ENCODE data around the gene ST8SIA2.

Gene ST8SIA2

DNA sequence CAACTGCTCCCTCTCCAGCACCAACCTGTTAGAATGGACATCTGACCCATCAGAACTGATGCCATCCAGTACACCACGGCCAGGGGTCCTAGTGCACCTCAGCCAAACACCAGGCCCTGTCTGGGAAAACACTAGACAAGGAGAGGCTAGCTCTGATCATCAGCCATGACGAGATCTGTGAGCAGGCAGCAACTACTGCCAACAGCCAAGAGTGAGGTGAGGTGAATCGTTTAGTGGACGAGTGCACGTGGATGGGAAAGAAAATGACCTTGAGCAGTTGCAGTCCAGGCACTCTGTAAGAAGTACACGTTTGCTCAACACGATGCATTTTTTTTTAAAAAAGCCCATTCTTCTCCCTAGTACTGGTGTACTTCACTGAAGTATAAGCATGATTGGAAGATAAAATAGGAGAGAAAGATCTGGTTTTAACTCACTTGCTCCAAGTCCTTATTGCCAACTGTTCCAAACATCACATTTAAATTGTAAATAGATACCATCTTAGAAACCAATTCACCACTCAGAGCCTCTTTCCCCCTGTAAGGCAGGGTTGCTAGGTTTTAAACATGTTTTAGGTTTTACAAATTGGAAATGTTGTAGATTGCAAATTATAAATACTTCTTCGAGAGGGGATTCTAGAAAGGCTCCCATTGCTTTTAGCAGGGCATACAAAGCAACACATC, 5.7 kb downstream of the ST8SIA2 start:
- FAIRE-seq: no peak

DNA sequence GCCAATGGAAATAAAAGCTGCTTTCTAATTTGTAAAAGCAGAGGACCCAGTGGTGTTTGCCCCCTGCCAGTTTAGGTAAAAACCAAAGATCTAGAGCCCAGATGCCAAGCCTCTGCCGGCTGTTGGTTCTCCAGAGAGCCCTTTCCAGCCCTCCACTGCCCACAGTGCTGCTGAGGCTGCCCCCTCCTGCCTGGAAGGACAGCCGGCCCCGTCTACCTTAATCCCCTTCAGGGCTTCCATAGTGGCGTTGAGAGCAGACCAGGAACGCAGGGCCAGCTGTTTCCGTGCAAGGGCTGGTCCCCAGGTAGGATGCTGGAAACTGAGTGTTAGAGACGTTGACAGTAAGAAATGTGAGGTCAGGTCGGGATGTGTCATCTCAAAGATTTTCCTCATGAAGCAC, 6.9 kb downstream of the ST8SIA2 start:
- FAIRE-seq: no peak

DNA sequence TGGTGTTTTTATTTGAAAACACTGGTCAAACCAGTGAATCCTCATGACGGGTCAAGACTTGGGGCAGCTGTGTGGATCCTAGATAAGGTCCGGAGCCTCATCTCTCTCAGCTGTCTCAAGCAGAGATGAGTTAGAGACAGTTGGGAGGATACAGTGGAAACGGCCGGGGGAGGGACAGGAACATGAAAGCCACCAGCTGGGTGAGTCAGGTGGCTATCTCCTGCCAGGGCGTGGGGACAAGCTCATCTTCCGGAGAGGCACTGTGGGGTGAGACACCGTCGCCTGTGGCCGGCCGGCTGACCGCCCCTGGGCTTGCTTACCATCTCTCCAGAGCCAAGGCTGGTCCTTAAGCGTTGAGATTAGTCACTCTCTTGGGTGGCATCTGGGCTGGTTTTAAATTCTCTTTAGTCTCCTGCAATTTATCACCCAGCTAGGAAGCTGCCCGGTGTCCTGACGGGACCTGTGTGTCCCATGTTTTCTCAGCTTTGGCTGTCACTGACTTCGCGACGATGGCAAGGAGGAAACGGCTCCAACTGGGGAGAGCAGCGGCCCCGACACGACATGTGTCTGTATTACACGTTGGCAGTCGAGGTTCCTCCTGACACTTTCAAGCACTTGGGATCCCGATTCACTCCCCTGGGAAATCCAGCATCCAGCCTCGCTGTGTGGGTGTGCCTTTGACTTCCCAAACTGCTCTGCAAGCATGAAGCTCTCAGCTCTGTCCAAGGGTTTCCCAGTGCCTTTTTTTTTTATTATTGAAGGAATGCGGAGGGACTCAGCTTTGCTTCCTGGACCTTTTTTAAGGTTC, 7.5 kb downstream of the ST8SIA2 start:
- FAIRE-seq: no peak

DNA sequence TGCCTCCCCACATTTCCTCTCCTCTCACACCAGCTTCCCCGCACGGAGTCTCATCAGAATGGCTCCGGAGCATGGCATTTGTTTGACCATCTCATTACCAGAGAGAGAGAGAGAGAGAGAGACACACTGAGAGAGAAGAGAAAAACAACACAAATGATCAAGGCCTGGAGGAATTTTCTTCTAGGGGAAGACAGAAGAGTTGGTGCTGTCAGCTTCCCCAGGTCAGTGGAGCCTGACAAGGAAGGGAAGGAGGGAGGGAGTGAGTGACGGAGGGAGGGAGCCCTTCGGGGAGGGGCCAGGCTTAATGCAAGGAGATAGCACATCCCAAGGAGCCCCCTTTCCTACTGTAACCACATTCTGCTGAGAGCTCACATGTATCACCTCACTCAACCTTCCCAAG, 9.1 kb downstream of the ST8SIA2 start:
- no peak for FAIRE-seq

DNA sequence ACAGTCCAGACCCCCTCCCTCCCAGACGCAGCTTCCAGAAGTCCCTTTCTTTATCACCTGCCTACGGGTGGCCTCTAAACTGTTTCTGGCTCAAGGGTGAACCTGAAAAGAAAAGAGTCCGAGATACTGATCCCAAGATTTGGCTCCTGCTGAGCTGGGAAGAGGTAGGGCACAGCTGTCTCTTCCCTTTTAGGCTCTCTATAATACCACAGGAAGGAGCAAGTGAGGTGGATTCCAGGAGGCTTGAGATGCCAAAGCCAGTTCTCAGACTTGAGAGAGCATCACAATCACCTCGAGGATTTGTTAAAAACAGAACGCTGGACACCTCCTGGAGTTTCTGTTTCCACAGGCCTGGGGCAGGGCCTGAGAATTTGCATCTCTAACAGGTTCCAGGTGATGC, 12.3 kb downstream of the ST8SIA2 start:
- no peak for FAIRE-seq

DNA sequence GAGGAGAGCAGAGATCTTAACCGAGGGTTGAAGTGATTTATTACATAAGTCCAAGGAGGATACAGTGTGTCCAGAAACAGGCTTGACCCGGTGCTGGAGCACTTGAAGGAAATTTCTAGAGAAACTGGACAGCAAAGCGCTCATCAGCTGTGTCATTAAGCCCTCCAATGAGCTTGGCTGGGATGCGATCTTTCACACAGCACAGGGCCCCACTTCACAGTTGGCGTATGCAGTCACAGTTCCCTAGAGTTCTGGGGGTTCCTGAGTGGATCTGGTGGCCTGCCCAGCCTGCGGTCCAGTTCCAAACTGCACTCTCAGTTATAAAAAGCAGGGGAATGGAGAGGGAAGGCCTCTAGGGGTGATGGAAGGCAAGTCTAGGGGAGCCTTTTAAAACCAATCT, 13.6 kb downstream of the ST8SIA2 start:
- no peak for FAIRE-seq

DNA sequence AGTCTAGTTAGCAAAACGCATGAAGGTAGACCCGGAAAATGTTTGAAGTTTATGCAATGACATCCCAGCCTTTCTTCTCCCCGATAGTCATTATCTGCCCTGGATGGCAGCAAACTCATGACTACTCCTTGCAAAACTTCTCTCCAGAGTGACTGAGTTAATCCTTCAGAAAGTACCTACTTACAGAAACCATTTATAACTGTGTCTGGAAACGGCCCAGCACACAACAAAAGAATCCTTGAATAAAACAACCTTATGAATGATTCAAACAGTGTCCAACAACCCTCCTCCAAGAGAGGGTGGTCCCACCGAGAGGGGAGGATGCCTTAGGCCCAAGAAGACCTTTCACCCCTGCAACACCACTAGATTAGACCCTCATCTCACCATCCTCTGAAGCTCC, 14.2 kb downstream of the ST8SIA2 start:
- no peak for FAIRE-seq

DNA sequence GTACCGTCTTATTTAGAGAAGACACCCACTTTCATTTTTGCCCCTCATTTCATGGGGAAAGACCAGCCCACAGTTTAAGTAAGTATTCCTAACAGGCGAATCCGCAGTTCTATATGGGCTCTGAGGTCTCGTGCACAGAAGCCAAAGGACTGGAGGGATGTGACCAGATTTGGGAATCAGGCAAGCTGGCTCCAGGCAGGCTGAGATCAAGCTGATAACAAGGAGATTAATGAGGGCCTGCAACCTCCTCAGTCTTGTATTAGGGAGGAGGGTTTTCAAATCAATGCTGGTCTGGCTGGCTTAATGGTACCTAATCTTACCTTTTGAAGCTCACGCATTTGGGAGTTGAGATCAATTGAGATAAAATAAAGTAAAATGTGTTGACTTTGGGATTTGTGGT, 15.3 kb downstream of the ST8SIA2 start:
- no peak for FAIRE-seq

DNA sequence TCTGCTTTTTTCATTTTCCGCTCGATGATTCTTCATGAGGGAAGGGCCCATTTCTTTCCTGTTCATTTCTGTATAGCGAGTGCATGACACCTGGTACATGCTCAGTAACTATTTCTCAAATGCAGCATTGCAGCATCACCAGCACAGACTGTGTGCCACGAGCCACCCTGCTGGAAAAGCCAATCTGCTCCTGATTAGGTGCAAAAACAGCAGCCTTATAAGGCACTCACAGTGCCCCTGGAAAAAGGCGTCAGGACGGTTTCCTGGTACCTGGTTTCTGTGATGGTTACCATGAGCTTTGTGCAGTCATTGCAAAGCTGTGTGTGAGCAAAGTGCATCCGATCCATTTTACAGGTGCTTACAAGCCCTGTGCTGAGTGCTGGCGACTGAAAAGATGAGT, 15.8 kb downstream of the ST8SIA2 start:
- no peak for FAIRE-seq

DNA sequence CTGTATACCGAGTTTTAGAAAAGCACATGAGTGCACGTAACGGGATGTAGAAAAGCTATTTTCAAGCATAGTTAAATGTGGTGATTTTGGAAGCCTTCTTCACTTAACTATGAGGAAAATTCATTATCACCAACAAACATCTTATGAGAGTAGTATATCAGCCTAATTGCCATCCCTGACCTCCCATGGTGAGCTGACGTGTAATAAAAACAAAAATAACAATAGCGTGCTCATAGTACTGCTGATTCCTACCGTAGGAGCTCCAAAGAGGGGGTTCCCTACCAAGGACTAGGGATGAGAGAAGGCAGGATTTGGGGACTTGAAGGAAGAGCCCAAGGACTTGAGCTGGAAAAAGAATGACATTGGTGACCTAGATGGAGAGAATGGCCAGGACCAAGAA, 16.9 kb downstream of the ST8SIA2 start:
- FAIRE-seq: no peak

DNA sequence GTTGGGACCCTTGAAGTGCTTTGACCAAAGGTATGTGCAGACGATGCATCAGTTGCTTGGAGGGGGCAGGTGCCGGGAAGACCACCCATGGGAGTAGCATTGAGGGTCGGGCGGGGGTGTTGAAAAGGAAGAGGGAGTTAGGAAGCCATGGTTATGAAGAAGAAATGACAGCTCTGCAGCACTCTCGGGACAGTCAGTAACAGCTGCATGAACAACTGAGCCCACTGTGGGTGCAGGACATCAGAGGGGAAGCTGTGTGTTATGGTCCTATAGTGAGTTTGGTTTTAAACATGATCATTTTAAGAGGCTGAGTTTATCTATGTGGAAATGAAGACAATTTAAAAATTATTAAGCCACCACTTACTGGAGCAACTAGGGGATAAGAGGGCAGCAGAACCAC, 17.6 kb downstream of the ST8SIA2 start:
- no peak for FAIRE-seq

DNA sequence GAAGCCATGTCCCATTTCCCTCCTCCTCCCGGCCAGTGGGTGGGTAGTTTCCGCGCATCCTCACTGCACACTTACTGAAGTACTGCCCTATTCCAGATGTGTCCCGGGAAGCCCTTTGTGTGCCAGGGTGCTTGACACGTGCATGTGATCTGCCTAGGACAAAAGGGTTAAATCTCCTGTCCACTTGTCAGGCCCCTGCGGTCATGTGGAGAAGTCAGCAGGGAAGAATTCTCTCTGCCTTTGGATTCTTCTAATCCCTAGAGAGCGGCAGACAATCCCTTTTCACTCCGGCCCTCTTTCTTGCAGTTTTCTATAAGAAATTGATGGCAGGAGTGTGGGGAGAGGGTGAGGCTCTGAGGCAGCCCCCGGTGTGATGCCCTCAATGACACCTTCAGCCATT, 19.8 kb downstream of the ST8SIA2 start:
- FAIRE-seq: no peak

DNA sequence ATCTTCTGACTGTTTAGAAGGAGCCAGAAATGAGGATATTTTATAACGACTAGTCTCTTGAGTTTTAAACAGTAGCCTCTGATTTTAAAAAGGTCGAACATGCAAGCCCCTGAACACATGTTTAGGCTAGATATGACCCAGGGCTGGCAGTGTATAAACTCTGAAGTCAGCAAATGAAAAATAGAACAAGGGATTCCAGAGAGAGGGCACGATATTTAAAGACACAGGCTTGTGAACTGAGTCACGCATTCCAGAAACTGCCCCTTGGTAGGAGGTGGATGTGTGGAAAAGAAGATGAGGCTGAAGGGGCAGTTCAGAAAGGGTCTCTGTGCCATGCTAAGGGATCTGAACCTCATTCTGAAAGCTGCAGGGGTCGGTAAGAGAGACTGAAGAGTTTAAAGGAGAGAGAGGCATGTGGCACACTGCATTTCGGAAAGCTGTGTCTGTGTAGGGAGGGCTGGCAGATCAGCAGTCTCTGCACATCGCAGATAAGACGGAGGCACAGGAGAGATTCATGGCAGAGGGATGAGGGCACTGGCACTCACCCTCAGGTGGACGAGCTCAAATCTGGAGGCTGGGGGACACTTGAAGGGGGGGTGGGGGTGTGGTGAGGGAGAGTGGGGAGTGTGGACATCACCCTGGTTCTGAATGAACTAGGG, 22.1 kb downstream of the ST8SIA2 start:
- no peak for FAIRE-seq

DNA sequence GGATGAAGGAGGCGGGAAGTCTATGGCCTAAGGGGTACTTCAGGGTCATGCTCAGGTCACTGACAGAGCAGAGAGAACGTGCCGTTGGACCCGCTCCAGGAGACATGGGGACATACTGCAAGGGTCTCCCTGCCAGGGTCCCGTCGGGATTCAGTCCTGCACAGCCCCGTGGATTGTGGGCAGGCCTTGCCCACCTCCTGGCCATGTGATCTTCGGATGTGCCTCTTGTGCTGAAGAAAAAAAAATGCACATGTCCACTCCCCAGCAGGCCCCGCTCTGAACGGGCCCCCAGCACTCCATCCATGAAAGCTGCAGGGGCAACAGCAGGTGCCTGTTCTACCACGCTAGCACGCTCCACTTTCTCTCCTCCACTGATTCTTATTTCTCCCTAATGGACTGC, 22.9 kb downstream of the ST8SIA2 start:
- no peak for FAIRE-seq

DNA sequence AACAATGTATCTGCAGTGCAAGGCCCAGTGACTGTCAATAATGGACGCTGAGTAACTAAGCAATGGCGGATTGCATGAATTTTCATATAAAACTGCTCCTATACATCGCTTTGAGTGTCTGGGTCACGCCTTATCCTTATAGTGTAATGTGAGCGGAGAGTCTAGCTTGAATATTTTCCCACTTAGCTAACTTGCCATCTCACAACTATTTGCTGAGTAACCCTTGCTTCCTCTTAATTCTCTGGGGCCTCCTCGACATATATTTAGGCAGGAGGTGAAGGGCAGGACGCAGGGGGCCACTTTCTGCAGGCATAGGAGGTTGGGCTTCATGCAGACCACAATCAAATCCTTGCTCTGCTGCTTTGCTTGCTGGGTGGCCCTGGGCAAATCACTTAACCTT, 24.0 kb downstream of the ST8SIA2 start:
- no peak for FAIRE-seq

DNA sequence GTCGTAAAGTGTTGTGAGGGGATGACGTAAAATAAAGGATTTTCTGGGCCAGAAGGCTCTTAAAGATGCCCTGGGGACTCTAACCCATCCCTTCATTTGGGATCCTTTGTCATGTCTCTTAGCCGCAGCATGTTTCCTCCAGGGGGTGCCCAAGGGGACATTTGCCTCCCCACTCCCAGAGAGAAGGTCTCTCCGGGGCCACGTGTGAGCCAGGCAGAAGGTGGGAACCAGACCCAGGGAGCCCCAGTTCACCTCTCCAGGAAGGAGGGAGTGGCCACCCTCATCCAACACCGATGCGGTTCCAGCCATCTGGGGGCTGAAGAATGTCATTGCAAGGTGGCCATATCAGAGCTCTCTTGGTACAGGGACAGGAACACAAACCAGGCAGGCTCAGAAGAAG, 25.2 kb downstream of the ST8SIA2 start:
- FAIRE-seq: no peak

DNA sequence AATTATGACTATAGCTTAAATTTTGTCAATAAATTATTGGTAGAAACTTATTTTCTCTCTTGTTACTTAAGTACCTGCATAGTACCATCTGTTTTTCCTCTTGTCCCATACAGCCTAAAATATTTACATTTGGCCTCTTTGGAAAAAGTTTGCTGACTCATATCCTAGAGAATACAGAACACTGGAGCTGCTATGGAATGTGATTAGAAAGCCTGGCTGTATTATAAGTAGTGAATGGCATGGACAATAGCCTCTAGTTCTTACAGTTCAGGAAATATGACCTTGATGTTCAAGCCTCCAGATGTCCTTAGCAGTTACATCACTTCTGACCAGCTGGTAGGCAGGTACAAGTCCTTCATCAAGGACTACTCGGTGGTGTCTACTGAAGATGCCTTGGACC, 28.3 kb downstream of the ST8SIA2 start:
- no peak for FAIRE-seq

DNA sequence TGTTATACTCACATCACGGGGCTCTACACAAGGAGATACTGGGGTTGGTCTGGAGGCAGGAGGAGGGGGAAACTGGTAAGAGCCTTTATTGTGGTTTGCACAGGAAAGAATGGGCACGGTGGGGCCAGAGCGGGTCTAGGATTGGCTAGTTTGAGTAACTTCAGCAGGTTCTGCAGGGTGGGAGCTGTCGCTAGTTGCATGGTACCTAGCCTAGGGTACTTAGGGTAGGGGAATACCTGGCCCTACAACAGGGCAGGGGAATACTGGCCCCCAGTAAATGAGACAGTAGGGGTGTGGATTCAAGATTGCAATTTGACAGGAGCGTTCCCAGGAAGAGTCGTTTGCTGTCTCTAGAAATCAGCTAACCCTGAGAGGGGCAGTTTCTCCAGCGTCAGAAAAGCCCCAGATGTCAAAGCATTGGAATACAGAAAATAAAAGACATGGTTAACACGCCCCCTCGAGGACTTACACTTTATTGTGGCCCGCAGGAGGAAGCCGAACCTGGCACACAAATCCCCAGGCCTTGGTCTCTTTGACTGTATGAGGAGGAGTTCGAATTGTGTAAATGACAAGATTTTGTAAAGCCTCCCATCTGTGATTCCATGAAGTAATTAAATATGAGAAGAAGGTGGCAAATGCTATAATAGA, 32.0 kb downstream of the ST8SIA2 start:
- FAIRE-seq: no peak

DNA sequence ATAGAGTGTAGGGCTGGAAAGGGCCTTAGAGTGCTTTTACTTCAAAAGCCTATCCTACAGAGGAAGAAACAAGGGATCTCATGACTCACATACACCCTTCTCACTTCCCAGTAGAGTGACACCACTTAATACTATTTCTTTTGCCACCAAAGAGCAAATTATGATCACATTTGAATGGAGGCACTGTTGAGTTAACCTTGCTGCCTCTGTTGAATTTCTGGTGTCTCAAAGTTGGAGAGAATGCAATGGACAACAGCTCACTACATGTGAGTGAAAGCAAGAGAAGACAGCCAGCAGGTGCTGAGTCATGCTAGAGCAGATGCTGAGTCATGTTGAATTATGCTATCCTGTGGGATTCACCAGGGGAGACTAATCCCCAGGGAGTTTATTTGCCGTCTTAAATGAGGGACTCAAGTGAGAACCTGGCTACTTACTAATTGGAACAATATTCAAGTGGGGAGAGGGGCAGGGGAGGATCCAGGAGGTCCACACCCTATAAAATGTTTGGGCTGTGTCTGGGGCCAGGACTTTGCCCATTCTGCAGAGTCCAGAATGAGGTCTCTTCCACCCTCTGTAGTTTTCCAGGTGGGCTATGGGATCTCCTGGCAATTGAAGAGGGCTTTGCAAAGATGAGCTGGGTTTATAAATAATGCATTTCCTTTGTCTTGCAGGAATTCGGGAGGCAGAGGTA, 35.8 kb downstream of the ST8SIA2 start:
- no peak for FAIRE-seq

DNA sequence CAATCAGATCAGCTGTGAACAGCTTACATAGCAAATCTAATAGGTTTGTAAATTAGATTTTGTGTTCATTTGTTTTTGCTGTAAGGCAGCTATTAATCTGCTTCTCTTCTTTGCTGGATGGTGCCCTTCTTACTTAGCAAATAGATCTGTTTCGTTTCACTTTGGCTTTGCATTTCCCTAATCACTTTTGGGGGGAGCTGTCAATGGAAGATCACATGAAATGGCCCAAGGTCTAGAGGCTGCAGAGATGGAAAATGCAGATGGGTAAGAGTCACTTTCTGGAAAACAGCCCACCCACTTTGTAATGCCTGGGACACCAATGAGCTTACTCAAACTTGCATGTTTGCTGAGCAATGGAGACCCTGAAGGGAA, 36.4 kb downstream of the ST8SIA2 start:
- no peak for FAIRE-seq

DNA sequence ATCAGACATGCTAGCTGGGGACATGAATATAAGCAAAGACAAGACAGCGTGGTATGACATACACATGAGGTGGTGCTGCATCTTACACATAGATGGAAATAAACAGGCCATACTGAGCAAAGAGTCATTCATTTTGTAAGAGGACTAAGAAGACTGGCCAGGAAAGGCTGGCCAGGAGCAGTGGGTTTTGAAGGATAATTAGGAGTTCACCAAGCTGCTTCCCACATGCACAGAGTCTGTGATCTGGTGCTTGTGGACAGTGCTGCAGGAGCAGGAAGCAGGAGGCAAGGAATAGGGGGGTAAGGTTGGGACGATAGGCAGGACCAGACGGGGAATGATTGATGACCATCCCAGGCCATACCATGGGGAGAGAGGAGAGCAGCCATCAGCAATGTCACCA, 41.5 kb downstream of the ST8SIA2 start:
- FAIRE-seq: no peak

DNA sequence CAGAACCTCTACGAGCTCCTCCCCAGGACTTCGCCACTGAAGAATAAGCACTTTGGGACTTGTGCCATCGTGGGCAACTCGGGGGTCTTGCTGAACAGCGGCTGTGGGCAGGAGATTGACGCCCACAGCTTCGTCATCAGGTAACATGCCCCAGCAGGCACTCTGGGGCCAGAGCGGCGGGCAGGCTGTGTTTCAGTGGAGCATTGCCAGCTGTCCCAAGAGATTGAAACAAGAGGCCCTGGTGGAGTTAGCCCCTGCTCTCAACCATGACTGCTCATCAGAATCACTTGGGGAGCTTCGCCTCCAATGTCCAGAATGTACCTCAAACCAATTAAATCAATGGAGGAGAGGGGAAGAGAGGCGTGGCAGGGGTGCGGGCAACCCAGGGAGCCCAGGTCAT, 44.8 kb downstream of the ST8SIA2 start:
- FAIRE-seq: no peak

DNA sequence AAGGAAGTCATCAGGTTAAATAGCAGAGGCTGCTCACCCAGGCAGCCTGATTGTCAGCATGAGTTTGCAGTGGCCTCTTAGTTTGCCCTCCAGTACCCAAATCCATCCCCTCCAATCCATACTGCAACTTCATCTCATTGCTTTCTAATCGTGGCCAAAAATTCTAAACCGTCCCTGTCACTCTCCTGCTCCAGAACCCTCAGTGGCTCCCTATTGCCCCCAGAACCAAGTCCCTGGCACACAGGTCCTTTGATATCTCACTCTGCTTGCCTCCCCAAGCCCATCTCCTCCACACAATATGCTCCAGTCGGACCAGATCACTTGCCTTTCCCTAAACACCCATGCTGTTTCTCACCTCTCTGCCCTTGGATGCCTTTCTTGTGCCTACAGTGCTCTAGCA, 49.7 kb downstream of the ST8SIA2 start:
- no peak for FAIRE-seq

Data from colon (tissue), 2 donors.